ENCODE measurements around the gene NLGN1. TPM values are rescaled to one million over a fixed set of nuclear protein-coding genes. Genes with fewer than 3 reads are reported as not detected.

Gene NLGN1
- total RNA-seq, 1 experiment from 2014 or later: not detected

- H3K4me1 ChIP-seq (ENCODE audit: control insufficient read depth in 1 of 2, insufficient read depth in 2 of 2, low read length in 2 of 2): peaks cover 3 to 6% of the 10 kb centered on the region in 2 experiments; a peak in 3 of 4 replicates
- no peaks in the 10 kb centered on the region for H3K9me2 ChIP-seq (ENCODE audit: insufficient read depth)
- no TSS peak for BruUV-seq (replicated peaks)
- no peak overlapping the region for H3K4me2 ChIP-seq (ENCODE audit: low read length)
- intact Hi-C loops (cut with micrococcal nuclease): no loop called here
- no peak overlapping the region for H3K27ac ChIP-seq (ENCODE audit: low read depth, low read length)
- no peak overlapping the region for H2AFZ ChIP-seq (ENCODE audit: low read depth, low read length, poor library complexity, severe bottlenecking)
- no peak for TF ChIP-seq JUND (IDR thresholded peaks at IDR 0.05)
- TF ChIP-seq REST (IDR thresholded peaks at IDR 0.05; ENCODE audit: low read depth): no peak
- no peak for TF ChIP-seq TCF7L2 (IDR thresholded peaks at IDR 0.05; ENCODE audit: borderline replicate concordance, extremely low read depth, insufficient read depth, insufficient read length)
- TF ChIP-seq SIN3A (IDR thresholded peaks at IDR 0.05; ENCODE audit: low read depth): no peak
- no peak for TF ChIP-seq EZH2phosphoT487 (IDR thresholded peaks at IDR 0.05; ENCODE audit: borderline replicate concordance)
- no peak for TF ChIP-seq YY1 (IDR thresholded peaks at IDR 0.05; ENCODE audit: extremely low read depth, insufficient replicate concordance, low read depth, low read length)
- TF ChIP-seq ATF3 (IDR thresholded peaks at IDR 0.05): no peak
- no peak for TF ChIP-seq FOSL1 (IDR thresholded peaks at IDR 0.05; ENCODE audit: low read depth)
- no peak for TF ChIP-seq EZH2 (IDR thresholded peaks at IDR 0.05)
- no peak for TF ChIP-seq EGR1 (IDR thresholded peaks at IDR 0.05; ENCODE audit: low read depth)
- no peak for TF ChIP-seq POLR2A (IDR thresholded peaks at IDR 0.05; ENCODE audit: borderline replicate concordance, extremely low read depth, insufficient read depth, insufficient read length)
- no peak for TF ChIP-seq ZFX (IDR thresholded peaks at IDR 0.05)
- no peak for TF ChIP-seq SP1 (IDR thresholded peaks at IDR 0.05; ENCODE audit: low read depth)
- TF ChIP-seq RAD21 (IDR thresholded peaks at IDR 0.05; ENCODE audit: low read depth): no peak
- TF ChIP-seq ZBTB33 (IDR thresholded peaks at IDR 0.05; ENCODE audit: extremely low read depth, insufficient replicate concordance, low read length): no peak
- no peak for TF ChIP-seq POLR2AphosphoS5 (IDR thresholded peaks at IDR 0.05; ENCODE audit: low read depth, low read length)
- TF ChIP-seq CEBPB (IDR thresholded peaks at IDR 0.05; ENCODE audit: low read depth): no peak
- ChIA-PET CTCF (no interaction called here), POLR2A (no interaction called here), RAD21 (ENCODE audit: low non-redundant PET in 1 of 2, low total read pairs in 2 of 2, uncharacterized antibody in 2 of 2, unreplicated experiment in 2 of 2) (no interaction called here)
- H3K9ac ChIP-seq (ENCODE audit: low read length): no peak overlapping the region
- no peaks in the 10 kb centered on the region for H3K27me3 ChIP-seq (ENCODE audit: insufficient read depth, low read length)
- H3K79me2 ChIP-seq (ENCODE audit: insufficient read depth, low read length): no peaks in the 10 kb centered on the region
- no peak overlapping the region for H3K4me3 ChIP-seq (replicated peaks in 1 of 2; ENCODE audit: low read depth in 1 of 2, low read length in 2 of 2)
- no peaks in the 10 kb centered on the region for H3K36me3 ChIP-seq (ENCODE audit: control insufficient read depth in 1 of 2, insufficient read depth in 2 of 2, low read length in 2 of 2)
- no peaks in the 10 kb centered on the region for H3K9me3 ChIP-seq (ENCODE audit: control insufficient read depth in 1 of 2, insufficient read depth in 1 of 2, low read depth in 1 of 2, low read length in 2 of 2)
- DNase-seq (ENCODE audit: low read depth, low spot score) (no peak), ATAC-seq (no peak)
- H4K20me1 ChIP-seq (ENCODE audit: insufficient read depth): no peaks in the 10 kb centered on the region
These were observed 724.9 kb downstream of the NLGN1 start for GRCh38 chr3:174122411-174122810.
